GM10248 (cell line): Measurements from ENCODE around the gene CHST8.

Experiments
- CTCF ChIA-PET: fragments of 300-600 bp; sonication (Branson Sonifier 250); formaldehyde crosslinking; extraction: SDS; loops from one replicate; lab custom pipeline; 2021; ENCODE audit warnings: antibody characterized with exemption; lab: Yijun Ruan, JAX
- POLR2A ChIA-PET: fragments of 350-650 bp; sonication (Branson Sonifier 250); formaldehyde crosslinking; extraction: SDS; loops from one replicate; lab custom pipeline; 2020; ENCODE audit warnings: antibody characterized with exemption; lab: Yijun Ruan, JAX
- DNase-seq: peaks from one replicate; pipeline ENCODE4 v3.0.0; 2012; ENCODE audit errors: extremely low spot score
- TF ChIP-seq, protein P1 (sequence below): IDR thresholded peaks from 2 replicates; pipeline ENCODE4 v1.5.1; 2012; ENCODE audit warnings: mild to moderate bottlenecking, low read depth; ENCODE audit errors: extremely low read depth, missing control alignments, control extremely low read depth

CHST8 gene

GRCh38 chr19:33698576-33699435, 77.1 kb downstream of the CHST8 start:
- POLR2A ChIA-PET, result no interaction called here
- TF ChIP-seq, protein P1, sequence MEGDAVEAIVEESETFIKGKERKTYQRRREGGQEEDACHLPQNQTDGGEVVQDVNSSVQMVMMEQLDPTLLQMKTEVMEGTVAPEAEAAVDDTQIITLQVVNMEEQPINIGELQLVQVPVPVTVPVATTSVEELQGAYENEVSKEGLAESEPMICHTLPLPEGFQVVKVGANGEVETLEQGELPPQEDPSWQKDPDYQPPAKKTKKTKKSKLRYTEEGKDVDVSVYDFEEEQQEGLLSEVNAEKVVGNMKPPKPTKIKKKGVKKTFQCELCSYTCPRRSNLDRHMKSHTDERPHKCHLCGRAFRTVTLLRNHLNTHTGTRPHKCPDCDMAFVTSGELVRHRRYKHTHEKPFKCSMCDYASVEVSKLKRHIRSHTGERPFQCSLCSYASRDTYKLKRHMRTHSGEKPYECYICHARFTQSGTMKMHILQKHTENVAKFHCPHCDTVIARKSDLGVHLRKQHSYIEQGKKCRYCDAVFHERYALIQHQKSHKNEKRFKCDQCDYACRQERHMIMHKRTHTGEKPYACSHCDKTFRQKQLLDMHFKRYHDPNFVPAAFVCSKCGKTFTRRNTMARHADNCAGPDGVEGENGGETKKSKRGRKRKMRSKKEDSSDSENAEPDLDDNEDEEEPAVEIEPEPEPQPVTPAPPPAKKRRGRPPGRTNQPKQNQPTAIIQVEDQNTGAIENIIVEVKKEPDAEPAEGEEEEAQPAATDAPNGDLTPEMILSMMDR, result no peak
- CTCF ChIA-PET, result interaction anchor here (0.9 to 1.4 kb wide), 2 partner anchors 24 to 79 kb away, joined by 3 read pairs; no protein-coding TSS in a partner anchor
- DNase-seq, result no peak

GRCh38 chr19:33699754-33700407, 78.1 kb downstream of the CHST8 start:
- ChIA-PET CTCF (no interaction called here), POLR2A (no interaction called here)
- TF ChIP-seq, protein P1, result no peak
- no peak for DNase-seq

DNA sequence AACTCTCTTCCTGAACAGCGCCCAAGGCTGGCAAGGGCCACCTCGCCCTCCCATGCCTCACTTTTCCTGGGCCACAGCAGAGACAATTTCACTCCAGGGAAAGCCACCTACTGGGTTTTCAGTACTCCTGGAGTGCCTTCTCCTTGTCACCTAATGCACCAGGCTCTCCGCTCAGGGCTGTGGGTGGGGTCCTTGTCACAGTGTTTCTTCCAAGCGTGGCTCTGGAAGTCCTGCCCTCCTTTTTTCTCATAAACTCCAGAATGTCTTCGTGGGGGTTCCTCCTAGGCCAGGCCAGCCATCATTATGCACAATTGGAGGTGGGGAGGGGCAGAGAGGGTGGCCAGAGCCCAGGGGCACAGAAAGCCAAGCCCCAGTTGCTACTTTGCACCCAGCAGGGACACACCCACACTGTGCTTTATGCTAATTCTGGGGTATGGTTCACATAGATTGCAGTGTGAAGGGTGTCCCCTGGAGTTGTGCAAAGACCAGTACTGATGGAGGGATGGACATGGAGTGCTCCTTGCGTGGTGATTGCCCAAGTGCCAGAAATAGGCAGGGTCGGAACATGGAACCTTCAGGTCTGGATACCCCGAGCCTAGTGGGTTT, 78.8 kb downstream of the CHST8 start:
- POLR2A ChIA-PET, result no interaction called here

DNA sequence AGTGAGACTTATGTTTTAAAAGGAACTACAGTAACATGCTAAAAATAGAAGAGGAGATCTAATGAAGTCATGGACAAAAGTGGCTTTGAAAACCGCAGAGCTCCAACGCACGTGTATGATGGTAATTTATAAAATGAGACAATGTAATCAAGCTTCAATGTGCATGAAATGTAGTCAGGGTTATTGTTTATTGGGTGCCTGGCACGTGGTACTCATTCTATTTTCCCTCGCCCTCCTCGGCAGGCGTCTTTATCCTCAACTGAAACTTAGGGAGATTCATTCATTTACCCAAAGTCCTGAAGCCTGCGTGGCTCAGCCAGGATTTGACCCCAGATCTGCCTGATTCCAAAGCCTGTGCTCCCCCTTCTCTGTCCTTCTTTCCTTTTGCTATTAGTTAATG, 79.8 kb downstream of the CHST8 start:
- TF ChIP-seq, protein P1, result no peak
- CTCF ChIA-PET, result no interaction called here

More for the DNA sequence above, 78.8 kb downstream of the CHST8 start:
- TF ChIP-seq, protein P1, result no peak
- CTCF ChIA-PET, result no interaction called here
- no peak for DNase-seq

GRCh38 chr19:33702606-33703437, 81.1 kb downstream of the CHST8 start:
- no peak for DNase-seq
- POLR2A ChIA-PET, result no interaction called here
- TF ChIP-seq, protein P1, result no peak
- CTCF ChIA-PET, result no interaction called here

More for the DNA sequence above, 79.8 kb downstream of the CHST8 start:
- no peak for DNase-seq
- POLR2A ChIA-PET, result no interaction called here

DNA sequence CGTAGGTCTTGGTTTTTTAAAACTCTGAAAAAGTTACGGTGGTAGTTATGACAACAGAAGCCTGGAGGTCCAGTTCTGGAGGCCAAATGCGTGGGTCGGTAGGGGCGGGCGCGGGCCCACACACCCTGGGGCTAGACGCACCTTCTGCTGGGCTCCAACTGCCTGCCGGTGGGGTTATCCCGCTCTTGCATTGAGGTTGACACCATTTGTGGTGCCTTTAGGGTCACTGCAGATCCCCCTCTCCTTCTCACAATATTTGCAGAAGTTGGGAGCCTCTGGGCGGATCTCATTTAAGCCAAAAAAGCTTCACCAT, 81.6 kb downstream of the CHST8 start:
- DNase-seq, result no peak
- ChIA-PET POLR2A (no interaction called here), CTCF (no interaction called here)
- TF ChIP-seq, protein P1, result no peak
